H1 (cell line): Measurements from ENCODE around the gene RASSF3. TPM values are rescaled to one million over a fixed set of nuclear protein-coding genes. Genes with fewer than 3 reads are reported as not detected.

Source experiments
- BCL11A ChIP-seq, 2 experiments: IDR thresholded peaks; one replicate each; pipeline ENCODE4 v1.6.1; 2011; ENCODE audit warnings: low read depth in 2 of 2, low read length in 2 of 2, mild to moderate bottlenecking in 2 of 2
- CBX8 ChIP-seq: fragments of 300-800, 300-1000 bp; sonication (generic); IDR thresholded peaks from 2 replicates; pipeline ENCODE4 v1.7.1; 2016; ENCODE audit warnings: low read depth, low read length, borderline replicate concordance
- GTF2F1 ChIP-seq: IDR thresholded peaks from 2 replicates; pipeline ENCODE4 v1.6.1; 2012; ENCODE audit warnings: low read depth, low read length, improper control_type of control experiment, borderline replicate concordance
- RBBP5 ChIP-seq: IDR thresholded peaks from 2 replicates; pipeline ENCODE4 v1.7.1; 2012; ENCODE audit warnings: low read depth, mild to moderate bottlenecking, inconsistent platforms, low read length, moderate library complexity, borderline replicate concordance
- RNF2 ChIP-seq: fragments of 200-900, 300-1000 bp; sonication (generic); IDR thresholded peaks from 2 replicates; pipeline ENCODE4 v1.7.1; 2016; ENCODE audit warnings: borderline replicate concordance, low read depth, mild to moderate bottlenecking, antibody characterized with exemption, low read length; ENCODE audit not compliant: poor library complexity, severe bottlenecking; ENCODE audit errors: missing control alignments
- SAP30 ChIP-seq: fragments of 300-600 bp; sonication (generic); IDR thresholded peaks from 2 replicates; pipeline ENCODE4 v1.7.1; 2012; ENCODE audit warnings: low read length, moderate library complexity, mild to moderate bottlenecking, inconsistent platforms; ENCODE audit not compliant: insufficient read depth, insufficient replicate concordance
- ZNF274 ChIP-seq: IDR thresholded peaks from 2 replicates; pipeline ENCODE4 v1.7.0; 2012; ENCODE audit warnings: low read length, borderline replicate concordance; ENCODE audit errors: extremely low read depth
- polyA plus RNA-seq, 7 experiments: library from polyadenylated mRNA; depleted of rRNA in 3 of 7; stranded (reverse) in 5 of 7; unstranded in 2 of 7; fragments of >200 nt in 5 of 7; fragments of 200-250 nt in 2 of 7; gene quantifications; 1 replicate in 5 of 7; 2 replicates in 1 of 7; 4 replicates in 1 of 7; pipeline versions ENCODE4 v1.2.1 to v1.2.3, GENCODE V29; 2011 to 2013; ENCODE audit warnings: missing spikeins in 2 of 7, mixed read lengths in 2 of 7
- total RNA-seq: library from RNA; stranded (reverse); fragmentation: NEBNext Ultra II Directional; extraction: Animal tissue kit (Norgen Biotek cat#: 25700); gene quantifications from 2 replicates; pipeline ENCODE4 v1.2.1, GENCODE V29; 2021
- TF ChIP-seq, protein P1 (sequence below): fragments of 300-600 bp; sonication (generic); IDR thresholded peaks from 2 replicates; pipeline ENCODE4 v1.7.1; 2012; ENCODE audit warnings: low read length, moderate library complexity, mild to moderate bottlenecking, inconsistent platforms; ENCODE audit not compliant: insufficient replicate concordance

Gene RASSF3
- total and polyA plus RNA-seq, 2 of the 8 experiments (the other 6 are each of a cell fraction or from before 2014, with no cell fraction given): 19.1 to 64.3 TPM

DNA sequence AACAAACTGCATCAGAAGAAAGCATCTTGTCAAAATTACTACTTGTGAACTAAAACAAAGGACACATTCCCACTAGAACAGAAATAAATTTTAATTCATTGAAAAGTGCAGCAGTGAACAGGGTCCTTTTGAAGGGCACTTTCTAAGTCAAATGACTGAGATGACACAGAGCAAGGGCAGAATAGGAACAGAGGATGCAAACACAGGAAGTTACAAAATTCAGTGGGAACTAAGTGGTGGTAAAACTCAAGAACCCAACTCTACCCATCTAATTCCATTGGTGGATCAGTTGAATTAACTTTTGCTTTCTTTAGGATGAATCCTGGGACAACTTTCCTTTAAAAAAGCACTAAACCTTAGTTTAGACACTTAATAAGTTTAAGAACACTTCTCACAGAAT lies 103.1 kb downstream of the RASSF3 start (continued):
- TF ChIP-seq, protein P1, sequence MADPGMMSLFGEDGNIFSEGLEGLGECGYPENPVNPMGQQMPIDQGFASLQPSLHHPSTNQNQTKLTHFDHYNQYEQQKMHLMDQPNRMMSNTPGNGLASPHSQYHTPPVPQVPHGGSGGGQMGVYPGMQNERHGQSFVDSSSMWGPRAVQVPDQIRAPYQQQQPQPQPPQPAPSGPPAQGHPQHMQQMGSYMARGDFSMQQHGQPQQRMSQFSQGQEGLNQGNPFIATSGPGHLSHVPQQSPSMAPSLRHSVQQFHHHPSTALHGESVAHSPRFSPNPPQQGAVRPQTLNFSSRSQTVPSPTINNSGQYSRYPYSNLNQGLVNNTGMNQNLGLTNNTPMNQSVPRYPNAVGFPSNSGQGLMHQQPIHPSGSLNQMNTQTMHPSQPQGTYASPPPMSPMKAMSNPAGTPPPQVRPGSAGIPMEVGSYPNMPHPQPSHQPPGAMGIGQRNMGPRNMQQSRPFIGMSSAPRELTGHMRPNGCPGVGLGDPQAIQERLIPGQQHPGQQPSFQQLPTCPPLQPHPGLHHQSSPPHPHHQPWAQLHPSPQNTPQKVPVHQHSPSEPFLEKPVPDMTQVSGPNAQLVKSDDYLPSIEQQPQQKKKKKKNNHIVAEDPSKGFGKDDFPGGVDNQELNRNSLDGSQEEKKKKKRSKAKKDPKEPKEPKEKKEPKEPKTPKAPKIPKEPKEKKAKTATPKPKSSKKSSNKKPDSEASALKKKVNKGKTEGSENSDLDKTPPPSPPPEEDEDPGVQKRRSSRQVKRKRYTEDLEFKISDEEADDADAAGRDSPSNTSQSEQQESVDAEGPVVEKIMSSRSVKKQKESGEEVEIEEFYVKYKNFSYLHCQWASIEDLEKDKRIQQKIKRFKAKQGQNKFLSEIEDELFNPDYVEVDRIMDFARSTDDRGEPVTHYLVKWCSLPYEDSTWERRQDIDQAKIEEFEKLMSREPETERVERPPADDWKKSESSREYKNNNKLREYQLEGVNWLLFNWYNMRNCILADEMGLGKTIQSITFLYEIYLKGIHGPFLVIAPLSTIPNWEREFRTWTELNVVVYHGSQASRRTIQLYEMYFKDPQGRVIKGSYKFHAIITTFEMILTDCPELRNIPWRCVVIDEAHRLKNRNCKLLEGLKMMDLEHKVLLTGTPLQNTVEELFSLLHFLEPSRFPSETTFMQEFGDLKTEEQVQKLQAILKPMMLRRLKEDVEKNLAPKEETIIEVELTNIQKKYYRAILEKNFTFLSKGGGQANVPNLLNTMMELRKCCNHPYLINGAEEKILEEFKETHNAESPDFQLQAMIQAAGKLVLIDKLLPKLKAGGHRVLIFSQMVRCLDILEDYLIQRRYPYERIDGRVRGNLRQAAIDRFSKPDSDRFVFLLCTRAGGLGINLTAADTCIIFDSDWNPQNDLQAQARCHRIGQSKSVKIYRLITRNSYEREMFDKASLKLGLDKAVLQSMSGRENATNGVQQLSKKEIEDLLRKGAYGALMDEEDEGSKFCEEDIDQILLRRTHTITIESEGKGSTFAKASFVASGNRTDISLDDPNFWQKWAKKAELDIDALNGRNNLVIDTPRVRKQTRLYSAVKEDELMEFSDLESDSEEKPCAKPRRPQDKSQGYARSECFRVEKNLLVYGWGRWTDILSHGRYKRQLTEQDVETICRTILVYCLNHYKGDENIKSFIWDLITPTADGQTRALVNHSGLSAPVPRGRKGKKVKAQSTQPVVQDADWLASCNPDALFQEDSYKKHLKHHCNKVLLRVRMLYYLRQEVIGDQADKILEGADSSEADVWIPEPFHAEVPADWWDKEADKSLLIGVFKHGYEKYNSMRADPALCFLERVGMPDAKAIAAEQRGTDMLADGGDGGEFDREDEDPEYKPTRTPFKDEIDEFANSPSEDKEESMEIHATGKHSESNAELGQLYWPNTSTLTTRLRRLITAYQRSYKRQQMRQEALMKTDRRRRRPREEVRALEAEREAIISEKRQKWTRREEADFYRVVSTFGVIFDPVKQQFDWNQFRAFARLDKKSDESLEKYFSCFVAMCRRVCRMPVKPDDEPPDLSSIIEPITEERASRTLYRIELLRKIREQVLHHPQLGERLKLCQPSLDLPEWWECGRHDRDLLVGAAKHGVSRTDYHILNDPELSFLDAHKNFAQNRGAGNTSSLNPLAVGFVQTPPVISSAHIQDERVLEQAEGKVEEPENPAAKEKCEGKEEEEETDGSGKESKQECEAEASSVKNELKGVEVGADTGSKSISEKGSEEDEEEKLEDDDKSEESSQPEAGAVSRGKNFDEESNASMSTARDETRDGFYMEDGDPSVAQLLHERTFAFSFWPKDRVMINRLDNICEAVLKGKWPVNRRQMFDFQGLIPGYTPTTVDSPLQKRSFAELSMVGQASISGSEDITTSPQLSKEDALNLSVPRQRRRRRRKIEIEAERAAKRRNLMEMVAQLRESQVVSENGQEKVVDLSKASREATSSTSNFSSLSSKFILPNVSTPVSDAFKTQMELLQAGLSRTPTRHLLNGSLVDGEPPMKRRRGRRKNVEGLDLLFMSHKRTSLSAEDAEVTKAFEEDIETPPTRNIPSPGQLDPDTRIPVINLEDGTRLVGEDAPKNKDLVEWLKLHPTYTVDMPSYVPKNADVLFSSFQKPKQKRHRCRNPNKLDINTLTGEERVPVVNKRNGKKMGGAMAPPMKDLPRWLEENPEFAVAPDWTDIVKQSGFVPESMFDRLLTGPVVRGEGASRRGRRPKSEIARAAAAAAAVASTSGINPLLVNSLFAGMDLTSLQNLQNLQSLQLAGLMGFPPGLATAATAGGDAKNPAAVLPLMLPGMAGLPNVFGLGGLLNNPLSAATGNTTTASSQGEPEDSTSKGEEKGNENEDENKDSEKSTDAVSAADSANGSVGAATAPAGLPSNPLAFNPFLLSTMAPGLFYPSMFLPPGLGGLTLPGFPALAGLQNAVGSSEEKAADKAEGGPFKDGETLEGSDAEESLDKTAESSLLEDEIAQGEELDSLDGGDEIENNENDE: no peak
- TF ChIP-seq RNF2: no peak
- no peak for TF ChIP-seq BCL11A (IDR thresholded peaks at IDR 0.05; ENCODE audit: low read depth in 2 of 2, low read length in 2 of 2)
- TF ChIP-seq RBBP5: no peak
- TF ChIP-seq ZNF274: no peak
- no peak for TF ChIP-seq CBX8
- TF ChIP-seq GTF2F1: no peak
- no peak for TF ChIP-seq SAP30
